HEK293 (cell line): ENCODE results near the gene TPI1.

Source experiments
- CTCF ChIA-PET: fragments of 350-600 bp; formaldehyde crosslinking; extraction: SDS; loops from one replicate; lab custom pipeline; 2021; ENCODE audit warnings: antibody characterized with exemption; lab: Yijun Ruan, JAX
- POLR2A ChIA-PET: fragments of 300-600 bp; formaldehyde crosslinking; extraction: SDS; loops from one replicate; lab custom pipeline; 2020; ENCODE audit warnings: antibody characterized with exemption, inconsistent platforms; lab: Yijun Ruan, JAX
- H3K27ac ChIP-seq: fragments of 200-500 bp; sonication (Bioruptor generic); 2 replicates; pipeline ENCODE4 v1.5.1; 2014; ENCODE audit warnings: low read depth, low read length, control low read depth, inconsistent platforms; ENCODE audit errors: extremely low read depth
- H3K36me3 ChIP-seq, 2 experiments: fragments of 200-500 bp in 1 of 2; sonication (Bioruptor generic) in 1 of 2; 1 replicate in 1 of 2; 2 replicates in 1 of 2; pipeline ENCODE4 v1.5.1; 2014 to 2017; ENCODE audit warnings: inconsistent platforms in 2 of 2, low read length in 2 of 2; ENCODE audit not compliant: control insufficient read depth in 2 of 2, insufficient read depth in 1 of 2
- H3K4me1 ChIP-seq: fragments of 200-500 bp; sonication (Bioruptor generic); 2 replicates; pipeline ENCODE4 v1.5.1; 2014; ENCODE audit warnings: mild to moderate bottlenecking, low read length, inconsistent platforms; ENCODE audit not compliant: control insufficient read depth, insufficient read depth
- H3K4me3 ChIP-seq: 2 replicates; pipeline ENCODE4 v1.5.1; 2011; ENCODE audit warnings: low read depth, mild to moderate bottlenecking, control low read depth, low read length, moderate library complexity
- H3K9me3 ChIP-seq: fragments of 200-500 bp; sonication (Bioruptor generic); 2 replicates; pipeline ENCODE4 v1.5.1; 2014; ENCODE audit warnings: low read depth, low read length, inconsistent platforms; ENCODE audit not compliant: control insufficient read depth, insufficient read depth
- FEZF1 ChIP-seq: fragments of 450-650 bp; formaldehyde crosslinking; IDR thresholded peaks from 2 replicates; pipeline ENCODE4 v1.5.1; 2016; ENCODE audit warnings: missing biosample characterization, missing genetic modification characterization
- GLI4 ChIP-seq: fragments of 450-650 bp; formaldehyde crosslinking; IDR thresholded peaks from 2 replicates; pipeline ENCODE4 v1.5.1; 2016; ENCODE audit warnings: missing biosample characterization, missing genetic modification characterization
- KLF10 ChIP-seq: fragments of 450-650 bp; IDR thresholded peaks from 2 replicates; pipeline ENCODE4 v1.5.1; 2018; ENCODE audit warnings: missing biosample characterization, mild to moderate bottlenecking, missing genetic modification characterization
- KLF16 ChIP-seq: fragments of 450-650 bp; formaldehyde crosslinking; IDR thresholded peaks from 2 replicates; pipeline ENCODE4 v1.5.1; 2017; ENCODE audit warnings: missing biosample characterization, missing genetic modification characterization
- KLF7 ChIP-seq: fragments of 450-650 bp; formaldehyde crosslinking; IDR thresholded peaks from 2 replicates; pipeline ENCODE4 v1.5.1; 2016; ENCODE audit warnings: missing biosample characterization, missing genetic modification characterization, borderline replicate concordance
- KLF8 ChIP-seq: fragments of 450-650 bp; formaldehyde crosslinking; IDR thresholded peaks from 2 replicates; pipeline ENCODE4 v1.5.1; 2016; ENCODE audit warnings: missing biosample characterization, missing genetic modification characterization
- KLF9 ChIP-seq: fragments of 450-650 bp; formaldehyde crosslinking; IDR thresholded peaks from 2 replicates; pipeline ENCODE4 v1.5.1; 2016; ENCODE audit warnings: missing biosample characterization, missing genetic modification characterization, low read depth
- SP3 ChIP-seq: fragments of 450-650 bp; formaldehyde crosslinking; IDR thresholded peaks from 2 replicates; pipeline ENCODE4 v1.5.1; 2016; ENCODE audit warnings: missing biosample characterization, missing genetic modification characterization
- ZBTB17 ChIP-seq: fragments of 450-650 bp; formaldehyde crosslinking; IDR thresholded peaks from 2 replicates; pipeline ENCODE4 v1.5.1; 2016; ENCODE audit warnings: missing biosample characterization, missing genetic modification characterization
- ZFHX2 ChIP-seq: fragments of 450-650 bp; formaldehyde crosslinking; conservative IDR thresholded peaks from 2 replicates; pipeline ENCODE4 v1.5.1; 2016; ENCODE audit warnings: missing biosample characterization, missing genetic modification characterization
- ZNF155 ChIP-seq: fragments of 450-650 bp; formaldehyde crosslinking; IDR thresholded peaks from 2 replicates; pipeline ENCODE4 v1.5.1; 2016; ENCODE audit warnings: missing biosample characterization, missing genetic modification characterization
- ZNF16 ChIP-seq: fragments of 450-650 bp; formaldehyde crosslinking; IDR thresholded peaks from 2 replicates; pipeline ENCODE4 v1.5.1; 2016; ENCODE audit warnings: low read depth, missing biosample characterization, missing genetic modification characterization
- ZNF169 ChIP-seq: fragments of 450-650 bp; formaldehyde crosslinking; IDR thresholded peaks from 2 replicates; pipeline ENCODE4 v1.5.1; 2016; ENCODE audit warnings: missing biosample characterization, missing genetic modification characterization
- ZNF324 ChIP-seq: fragments of 450-650 bp; formaldehyde crosslinking; IDR thresholded peaks from 2 replicates; pipeline ENCODE4 v1.5.1; 2016; ENCODE audit warnings: missing biosample characterization, missing genetic modification characterization
- ZNF335 ChIP-seq: fragments of 450-650 bp; formaldehyde crosslinking; conservative IDR thresholded peaks from 2 replicates; pipeline ENCODE4 v1.5.1; 2016; ENCODE audit warnings: missing biosample characterization, missing genetic modification characterization
- ZNF341 ChIP-seq: fragments of 450-650 bp; formaldehyde crosslinking; IDR thresholded peaks from 2 replicates; pipeline ENCODE4; 2016; ENCODE audit warnings: low read depth, missing biosample characterization, missing genetic modification characterization
- ZNF391 ChIP-seq: fragments of 450-650 bp; formaldehyde crosslinking; IDR thresholded peaks from 2 replicates; pipeline ENCODE4 v1.5.1; 2016; ENCODE audit warnings: low read depth, missing biosample characterization, missing genetic modification characterization, borderline replicate concordance
- ZNF426 ChIP-seq: fragments of 450-650 bp; formaldehyde crosslinking; IDR thresholded peaks from 2 replicates; pipeline ENCODE4 v1.5.1; 2017; ENCODE audit warnings: missing biosample characterization, missing genetic modification characterization, mild to moderate bottlenecking, inconsistent platforms, moderate library complexity
- ZNF596 ChIP-seq: fragments of 450-650 bp; IDR thresholded peaks from 2 replicates; pipeline ENCODE4 v1.5.0; 2018; ENCODE audit warnings: missing biosample characterization, mild to moderate bottlenecking, missing genetic modification characterization, moderate library complexity
- ZNF600 ChIP-seq: fragments of 450-650 bp; formaldehyde crosslinking; IDR thresholded peaks from 2 replicates; pipeline ENCODE4 v1.5.1; 2016; ENCODE audit warnings: missing biosample characterization, missing genetic modification characterization
- ZNF654 ChIP-seq: fragments of 450-650 bp; formaldehyde crosslinking; IDR thresholded peaks from 2 replicates; pipeline ENCODE4 v1.5.1; 2016; ENCODE audit warnings: low read depth, missing biosample characterization, missing genetic modification characterization
- ZNF658 ChIP-seq: fragments of 450-650 bp; formaldehyde crosslinking; IDR thresholded peaks from 2 replicates; pipeline ENCODE4; 2016; ENCODE audit warnings: missing biosample characterization, missing genetic modification characterization
- ZNF660 ChIP-seq: fragments of 450-650 bp; IDR thresholded peaks from 2 replicates; pipeline ENCODE4 v1.5.1; 2018; ENCODE audit warnings: missing biosample characterization, mild to moderate bottlenecking, missing genetic modification characterization
- ZNF776 ChIP-seq: fragments of 450-650 bp; formaldehyde crosslinking; IDR thresholded peaks from 2 replicates; pipeline ENCODE4 v1.5.0; 2017; ENCODE audit warnings: missing biosample characterization, missing genetic modification characterization, borderline replicate concordance
- ZSCAN30 ChIP-seq: fragments of 450-650 bp; IDR thresholded peaks from 2 replicates; pipeline ENCODE4 v1.5.1; 2018; ENCODE audit warnings: missing biosample characterization, mild to moderate bottlenecking, missing genetic modification characterization, moderate library complexity
- TF ChIP-seq, protein P1 (sequence below): fragments of 450-650 bp; formaldehyde crosslinking; IDR thresholded peaks from 2 replicates; pipeline ENCODE4 v1.5.1; 2017; ENCODE audit warnings: missing biosample characterization, missing genetic modification characterization
- TF ChIP-seq, protein P2 (sequence below): fragments of 450-650 bp; formaldehyde crosslinking; IDR thresholded peaks from 2 replicates; pipeline ENCODE4 v1.5.1; 2017; ENCODE audit warnings: missing biosample characterization, mild to moderate bottlenecking, missing genetic modification characterization, moderate library complexity
- TF ChIP-seq, protein P3 (sequence below): fragments of 450-650 bp; formaldehyde crosslinking; IDR thresholded peaks from 2 replicates; pipeline ENCODE4 v1.5.1; 2016; ENCODE audit warnings: missing biosample characterization, missing genetic modification characterization
- TF ChIP-seq, protein P4 (sequence below): fragments of 450-650 bp; formaldehyde crosslinking; IDR thresholded peaks from 2 replicates; pipeline ENCODE4 v1.5.1; 2016; ENCODE audit warnings: missing biosample characterization, missing genetic modification characterization
- TF ChIP-seq, protein P5 (sequence below): fragments of 450-650 bp; formaldehyde crosslinking; conservative IDR thresholded peaks from 2 replicates; pipeline ENCODE4 v1.5.1; 2016; ENCODE audit warnings: low read depth, missing biosample characterization, missing genetic modification characterization

TPI1 gene

DNA sequence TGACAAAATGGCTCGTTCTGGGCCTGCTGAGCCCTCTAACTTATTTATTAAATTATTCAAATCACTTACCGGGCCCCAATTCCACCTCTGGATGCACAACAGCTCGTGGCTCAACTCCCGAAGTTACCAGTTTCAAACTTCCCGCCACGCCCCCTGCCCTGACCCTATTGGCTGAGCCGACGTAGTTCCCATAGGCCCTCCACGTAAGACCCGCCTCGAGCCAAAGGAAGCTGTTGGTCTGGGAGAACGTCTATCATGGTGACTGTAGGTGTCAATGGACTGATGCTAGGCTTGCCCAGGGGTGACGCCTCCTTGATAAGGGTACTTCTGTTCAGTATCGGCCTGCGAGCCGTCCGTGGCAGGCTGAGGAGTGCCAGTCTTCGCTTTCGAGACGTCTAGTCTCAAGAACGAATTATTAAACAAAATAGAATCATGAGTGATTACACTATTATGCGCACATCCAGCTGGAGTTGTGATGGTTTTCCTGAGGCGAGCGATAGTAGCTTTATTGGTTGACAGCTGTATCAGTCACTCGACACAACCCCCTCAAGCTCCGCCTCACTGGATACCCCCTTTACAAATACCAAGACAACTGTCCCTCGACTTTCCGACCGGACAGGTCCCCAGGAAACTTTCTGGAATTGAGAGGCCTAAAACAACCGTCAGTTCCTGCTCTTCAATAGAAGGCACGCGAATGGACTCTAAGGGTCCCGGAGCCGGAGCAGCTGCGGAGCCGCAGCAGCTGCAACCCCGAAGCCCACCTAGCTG lies 16.0 kb upstream of the TPI1 start, which contains the start of gene CDCA3:
Gene CDCA3, minus strand, starts transcription at position 134 of the 768 bp plus-strand sequence. CDS start 334 bp downstream, outside the sequence.
- Histone ChIP-seq H3K4me1 (peaks cover 11% of the 10 kb centered on the region), H3K9me3 (no peaks in the 10 kb centered on the region), H3K27ac (peak within 1 kb of the TSS; percentile 58), H3K4me3 (peak within 1 kb of the TSS; percentile 76), H3K36me3 (peaks cover 21 to 66% of the 10 kb centered on the region in 2 experiments)
- POLR2A ChIA-PET, result interaction anchor here (0.6 to 7.1 kb wide), 42 partner anchors 8 to 1330 kb away, joined by 3 to 183 read pairs (median 5); partner anchors contain the start of genes C12orf57, COPS7A, GAPDH and GNB3
- CTCF ChIA-PET, result interaction anchor here (0.5 to 8.4 kb wide), 16 partner anchors 9 to 286 kb away, joined by 3 to 71 read pairs (median 4); partner anchors contain the start of genes GNB3, MLF2, P3H3 and SPSB2
- TF ChIP-seq, protein P1, sequence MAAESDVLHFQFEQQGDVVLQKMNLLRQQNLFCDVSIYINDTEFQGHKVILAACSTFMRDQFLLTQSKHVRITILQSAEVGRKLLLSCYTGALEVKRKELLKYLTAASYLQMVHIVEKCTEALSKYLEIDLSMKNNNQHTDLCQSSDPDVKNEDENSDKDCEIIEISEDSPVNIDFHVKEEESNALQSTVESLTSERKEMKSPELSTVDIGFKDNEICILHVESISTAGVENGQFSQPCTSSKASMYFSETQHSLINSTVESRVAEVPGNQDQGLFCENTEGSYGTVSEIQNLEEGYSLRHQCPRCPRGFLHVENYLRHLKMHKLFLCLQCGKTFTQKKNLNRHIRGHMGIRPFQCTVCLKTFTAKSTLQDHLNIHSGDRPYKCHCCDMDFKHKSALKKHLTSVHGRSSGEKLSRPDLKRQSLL (tag by site-specific recombination), result no peak
- TF ChIP-seq ZNF16 (tag by site-specific recombination), result no peak
- TF ChIP-seq KLF10 (tag by site-specific recombination), result peak; percentile 45
- TF ChIP-seq, protein P2, sequence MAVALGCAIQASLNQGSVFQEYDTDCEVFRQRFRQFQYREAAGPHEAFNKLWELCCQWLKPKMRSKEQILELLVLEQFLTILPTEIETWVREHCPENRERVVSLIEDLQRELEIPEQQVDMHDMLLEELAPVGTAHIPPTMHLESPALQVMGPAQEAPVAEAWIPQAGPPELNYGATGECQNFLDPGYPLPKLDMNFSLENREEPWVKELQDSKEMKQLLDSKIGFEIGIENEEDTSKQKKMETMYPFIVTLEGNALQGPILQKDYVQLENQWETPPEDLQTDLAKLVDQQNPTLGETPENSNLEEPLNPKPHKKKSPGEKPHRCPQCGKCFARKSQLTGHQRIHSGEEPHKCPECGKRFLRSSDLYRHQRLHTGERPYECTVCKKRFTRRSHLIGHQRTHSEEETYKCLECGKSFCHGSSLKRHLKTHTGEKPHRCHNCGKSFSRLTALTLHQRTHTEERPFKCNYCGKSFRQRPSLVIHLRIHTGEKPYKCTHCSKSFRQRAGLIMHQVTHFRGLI (tag by site-specific recombination), result no peak; the same call in 1 of the 2 replicates
- TF ChIP-seq ZNF324 (tag by site-specific recombination), result no peak
- no peak for TF ChIP-seq ZNF776 (tag by site-specific recombination)
- TF ChIP-seq ZBTB17, result peak; percentile 69
- TF ChIP-seq ZNF335 (tag by site-specific recombination), result no peak
- TF ChIP-seq, protein P3, sequence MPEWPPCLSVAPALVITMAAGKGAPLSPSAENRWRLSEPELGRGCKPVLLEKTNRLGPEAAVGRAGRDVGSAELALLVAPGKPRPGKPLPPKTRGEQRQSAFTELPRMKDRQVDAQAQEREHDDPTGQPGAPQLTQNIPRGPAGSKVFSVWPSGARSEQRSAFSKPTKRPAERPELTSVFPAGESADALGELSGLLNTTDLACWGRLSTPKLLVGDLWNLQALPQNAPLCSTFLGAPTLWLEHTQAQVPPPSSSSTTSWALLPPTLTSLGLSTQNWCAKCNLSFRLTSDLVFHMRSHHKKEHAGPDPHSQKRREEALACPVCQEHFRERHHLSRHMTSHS (tag by site-specific recombination), result no peak
- TF ChIP-seq, protein P4, sequence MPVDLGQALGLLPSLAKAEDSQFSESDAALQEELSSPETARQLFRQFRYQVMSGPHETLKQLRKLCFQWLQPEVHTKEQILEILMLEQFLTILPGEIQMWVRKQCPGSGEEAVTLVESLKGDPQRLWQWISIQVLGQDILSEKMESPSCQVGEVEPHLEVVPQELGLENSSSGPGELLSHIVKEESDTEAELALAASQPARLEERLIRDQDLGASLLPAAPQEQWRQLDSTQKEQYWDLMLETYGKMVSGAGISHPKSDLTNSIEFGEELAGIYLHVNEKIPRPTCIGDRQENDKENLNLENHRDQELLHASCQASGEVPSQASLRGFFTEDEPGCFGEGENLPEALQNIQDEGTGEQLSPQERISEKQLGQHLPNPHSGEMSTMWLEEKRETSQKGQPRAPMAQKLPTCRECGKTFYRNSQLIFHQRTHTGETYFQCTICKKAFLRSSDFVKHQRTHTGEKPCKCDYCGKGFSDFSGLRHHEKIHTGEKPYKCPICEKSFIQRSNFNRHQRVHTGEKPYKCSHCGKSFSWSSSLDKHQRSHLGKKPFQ, result no peak
- peak; percentile 84; the same call in 1 of the 2 replicates for TF ChIP-seq ZNF600
- no peak for TF ChIP-seq ZNF169 (tag by site-specific recombination)
- no peak for TF ChIP-seq ZSCAN30
- no peak for TF ChIP-seq KLF16 (tag by site-specific recombination)
- 0 out of 2 replicates have a peak, but pooled peaks have one; percentile 31 for TF ChIP-seq ZNF391 (tag by site-specific recombination)
- peak; percentile 8; the same call in 1 of the 2 replicates for TF ChIP-seq ZNF660
- TF ChIP-seq ZFHX2, result peak; percentile 28
- no peak for TF ChIP-seq ZNF155 (tag by site-specific recombination)
- TF ChIP-seq ZNF654, result no peak
- TF ChIP-seq KLF7, result no peak
- TF ChIP-seq GLI4 (tag by site-specific recombination), result no peak
- TF ChIP-seq SP3, result peak; percentile 77
- TF ChIP-seq ZNF426 (tag by site-specific recombination), result no peak
- no peak for TF ChIP-seq ZNF658 (tag by site-specific recombination)
- TF ChIP-seq KLF9 (tag by site-specific recombination), result peak; percentile 93
- peak; percentile 44; the same call in 1 of the 2 replicates for TF ChIP-seq KLF8 (tag by site-specific recombination)
- no peak for TF ChIP-seq ZNF596
- no peak for TF ChIP-seq ZNF341 (tag by site-specific recombination)
- TF ChIP-seq FEZF1 (tag by site-specific recombination), result no peak
- TF ChIP-seq, protein P5, sequence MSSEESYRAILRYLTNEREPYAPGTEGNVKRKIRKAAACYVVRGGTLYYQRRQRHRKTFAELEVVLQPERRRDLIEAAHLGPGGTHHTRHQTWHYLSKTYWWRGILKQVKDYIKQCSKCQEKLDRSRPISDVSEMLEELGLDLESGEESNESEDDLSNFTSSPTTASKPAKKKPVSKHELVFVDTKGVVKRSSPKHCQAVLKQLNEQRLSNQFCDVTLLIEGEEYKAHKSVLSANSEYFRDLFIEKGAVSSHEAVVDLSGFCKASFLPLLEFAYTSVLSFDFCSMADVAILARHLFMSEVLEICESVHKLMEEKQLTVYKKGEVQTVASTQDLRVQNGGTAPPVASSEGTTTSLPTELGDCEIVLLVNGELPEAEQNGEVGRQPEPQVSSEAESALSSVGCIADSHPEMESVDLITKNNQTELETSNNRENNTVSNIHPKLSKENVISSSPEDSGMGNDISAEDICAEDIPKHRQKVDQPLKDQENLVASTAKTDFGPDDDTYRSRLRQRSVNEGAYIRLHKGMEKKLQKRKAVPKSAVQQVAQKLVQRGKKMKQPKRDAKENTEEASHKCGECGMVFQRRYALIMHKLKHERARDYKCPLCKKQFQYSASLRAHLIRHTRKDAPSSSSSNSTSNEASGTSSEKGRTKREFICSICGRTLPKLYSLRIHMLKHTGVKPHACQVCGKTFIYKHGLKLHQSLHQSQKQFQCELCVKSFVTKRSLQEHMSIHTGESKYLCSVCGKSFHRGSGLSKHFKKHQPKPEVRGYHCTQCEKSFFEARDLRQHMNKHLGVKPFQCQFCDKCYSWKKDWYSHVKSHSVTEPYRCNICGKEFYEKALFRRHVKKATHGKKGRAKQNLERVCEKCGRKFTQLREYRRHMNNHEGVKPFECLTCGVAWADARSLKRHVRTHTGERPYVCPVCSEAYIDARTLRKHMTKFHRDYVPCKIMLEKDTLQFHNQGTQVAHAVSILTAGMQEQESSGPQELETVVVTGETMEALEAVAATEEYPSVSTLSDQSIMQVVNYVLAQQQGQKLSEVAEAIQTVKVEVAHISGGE (tag by site-specific recombination), result no peak
